ENCODE measurements around the gene COX4I1. TPM values are rescaled to one million over a fixed set of nuclear protein-coding genes. Genes with fewer than 3 reads are reported as not detected.

COX4I1 gene
- 100 to 1,000 TPM; 397 to 558 TPM for total RNA-seq

DNA sequence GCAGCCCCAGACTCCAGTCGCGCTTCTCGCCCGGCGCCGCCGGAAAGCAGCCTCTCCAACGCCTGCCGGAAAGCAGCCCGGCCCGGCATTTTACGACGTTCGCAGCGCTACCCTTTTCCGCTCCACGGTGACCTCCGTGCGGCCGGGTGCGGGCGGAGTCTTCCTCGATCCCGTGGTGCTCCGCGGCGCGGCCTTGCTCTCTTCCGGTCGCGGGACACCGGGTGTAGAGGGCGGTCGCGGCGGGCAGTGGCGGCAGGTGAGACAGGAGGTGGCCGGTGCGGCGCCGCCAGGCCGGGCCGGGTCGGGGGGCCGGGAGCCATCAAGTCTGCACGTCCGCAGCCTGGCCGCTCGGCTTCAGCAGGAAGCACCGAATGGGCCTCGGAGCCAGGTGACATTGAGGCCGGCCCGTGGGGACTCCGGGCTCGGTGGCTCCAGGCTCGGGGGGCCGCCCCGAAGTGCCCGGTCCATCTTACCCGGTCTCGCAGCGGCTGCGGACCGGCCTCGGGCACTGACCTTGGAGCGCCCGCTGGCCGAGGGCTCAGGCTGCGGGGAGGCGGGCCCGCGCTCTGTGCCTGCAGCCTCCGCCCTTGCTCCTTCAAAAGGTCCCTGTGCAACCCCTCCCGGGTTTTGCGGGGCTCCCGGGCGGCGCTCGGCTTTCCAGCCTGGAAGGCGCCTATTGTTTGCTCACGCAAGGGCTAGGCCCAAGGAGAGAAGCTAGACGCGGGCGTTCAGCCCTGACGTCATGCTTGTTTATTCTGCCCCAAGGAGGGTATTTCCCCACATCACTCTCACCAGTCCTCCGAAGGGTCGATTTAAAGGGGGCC, at the start of gene COX4I1, which contains the start of gene EMC8:
Gene COX4I1 (plus strand): TSS at position 199 of the 824 bp plus-strand sequence. CDS start 1,511 bp downstream, outside the sequence.
Gene EMC8 (minus strand): TSS at position 48 of the 824 bp plus-strand sequence. CDS start 249 bp downstream, outside the sequence.
- DNase-seq (ENCODE audit: low spot score in 2 of 2) (peak; percentile 90 to 93), ATAC-seq (peak; percentile 91 to 96)
- peaks cover 33 to 47% of the 10 kb centered on the region in 2 donors for H3K36me3 Mint-ChIP-seq

DNA sequence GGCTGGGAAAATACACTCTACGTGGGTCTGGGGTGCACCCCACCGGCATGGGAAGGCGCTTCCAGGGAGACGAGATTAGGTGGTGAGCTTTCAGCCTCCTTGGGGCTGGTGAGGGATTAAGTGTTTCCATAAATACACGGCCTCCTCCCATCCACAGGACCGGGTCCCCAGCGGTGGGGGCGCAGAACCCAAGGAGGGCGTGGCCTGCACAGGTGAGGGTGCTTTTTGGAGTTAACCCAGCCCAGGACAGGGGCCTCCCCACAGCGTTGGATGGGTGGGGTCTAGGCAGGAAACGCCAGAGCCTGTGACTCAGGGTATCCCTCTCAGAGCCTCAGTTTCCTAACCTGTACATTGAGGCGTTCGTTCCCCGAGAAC, 49.7 kb upstream of the COX4I1 start:
- Mint-ChIP-seq H3K27ac (no peak overlapping the region), H3K9me3 (no peaks in the 10 kb centered on the region), H3K36me3 (no peaks in the 10 kb centered on the region)
- ATAC-seq (peak in 1 of 2 donors; percentile 13), DNase-seq (ENCODE audit: low spot score in 2 of 2) (no peak)

More for the DNA sequence above, at the start of gene COX4I1, which contains the start of gene EMC8:
- Mint-ChIP-seq H3K27ac (peak within 1 kb of the TSS; percentile 88 to 96), H3K9me3 (no peaks in the 10 kb centered on the region)

DNA sequence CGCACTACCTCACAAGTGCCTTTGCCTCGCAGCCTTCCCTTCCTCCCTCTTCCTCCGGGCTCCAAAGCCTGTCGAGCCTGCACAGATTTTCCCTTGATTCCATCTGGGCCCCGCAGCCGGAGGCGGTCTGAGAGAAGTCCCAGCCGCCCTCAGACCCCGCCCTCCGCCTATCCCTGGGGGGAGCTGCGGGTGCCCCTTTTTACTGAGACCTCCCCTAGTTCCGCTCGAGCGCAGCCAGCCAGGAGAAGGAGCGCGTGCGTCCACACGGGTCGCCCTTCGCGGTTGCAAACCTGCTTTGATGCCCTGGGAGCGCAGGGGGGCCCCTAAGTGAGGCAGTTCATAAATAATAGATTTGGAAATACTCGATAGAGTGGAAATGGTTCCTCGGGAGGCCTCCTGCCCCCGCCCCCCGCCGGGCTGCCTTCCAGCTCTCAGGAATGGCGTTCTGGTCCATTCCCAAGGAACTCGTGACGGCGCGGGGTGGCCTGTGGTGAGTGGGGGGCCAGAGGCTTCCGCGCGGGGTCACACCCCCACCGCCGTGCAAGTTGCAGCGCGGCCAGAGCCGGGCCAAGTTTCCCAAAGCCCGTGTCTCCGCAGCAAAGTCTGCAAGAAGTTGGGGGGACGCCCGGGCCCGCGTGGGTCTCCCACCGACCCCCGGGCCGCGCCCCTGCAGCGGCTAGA, 49.2 kb upstream of the COX4I1 start:
- ATAC-seq (no peak), DNase-seq (ENCODE audit: low spot score in 2 of 2) (no peak)
- no peak overlapping the region for H3K27ac Mint-ChIP-seq
- no peaks in the 10 kb centered on the region for H3K36me3 Mint-ChIP-seq
- H3K9me3 Mint-ChIP-seq, result no peaks in the 10 kb centered on the region

DNA sequence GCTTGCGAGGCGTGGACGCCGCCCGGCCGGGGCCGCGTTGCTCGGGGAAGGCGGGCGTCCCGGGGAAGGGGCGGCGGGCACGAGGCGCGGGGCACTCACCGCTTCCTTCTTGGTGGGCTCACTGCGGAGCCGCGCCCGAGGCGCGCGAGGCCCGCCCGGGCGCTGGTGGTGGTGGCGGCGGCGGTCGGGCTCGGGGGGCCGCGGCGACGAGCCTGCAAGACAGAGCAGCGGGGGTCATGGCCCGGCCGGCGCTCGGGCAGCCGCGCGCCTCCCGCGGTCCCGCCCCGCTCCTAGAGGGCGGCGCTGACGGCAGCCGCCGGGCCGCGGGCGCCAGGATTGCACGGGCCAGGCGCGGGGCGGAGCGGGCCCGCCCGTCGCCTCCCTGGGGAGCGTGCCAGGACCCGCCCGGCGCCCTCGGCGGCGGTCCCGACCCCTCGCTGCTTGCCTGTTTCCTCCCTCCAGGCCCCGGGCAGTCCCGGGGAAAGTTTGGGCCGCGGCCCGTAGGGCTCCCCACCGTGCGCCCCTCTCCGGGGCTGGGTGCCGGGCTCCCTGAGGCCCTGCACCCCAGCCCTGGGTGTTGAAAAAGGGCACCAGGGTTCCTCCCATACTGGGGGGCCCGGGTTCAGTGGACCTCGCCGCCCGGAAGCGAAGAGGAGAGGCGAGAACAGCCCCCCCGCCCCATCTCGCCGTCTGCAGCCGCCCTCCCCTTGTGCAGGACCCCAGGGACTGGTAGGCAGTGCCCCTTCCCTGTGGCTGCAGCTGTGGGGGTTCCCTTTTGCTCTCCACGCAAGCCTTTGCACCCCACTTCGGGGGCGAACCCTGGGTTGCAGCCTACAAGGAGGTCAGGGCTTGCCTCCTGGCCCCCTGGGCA, 48.4 kb upstream of the COX4I1 start, which contains the start of gene C16orf74:
Gene C16orf74 (minus strand): TSS at position 270 of the 871 bp plus-strand sequence. CDS start 15,879 bp downstream, outside the sequence.
- peak in 1 of 2 donors; percentile 31 for DNase-seq (ENCODE audit: low spot score in 2 of 2)
- no peaks in the 10 kb centered on the region for H3K9me3 Mint-ChIP-seq
- no peak within 1 kb of the TSS for H3K27ac Mint-ChIP-seq

DNA sequence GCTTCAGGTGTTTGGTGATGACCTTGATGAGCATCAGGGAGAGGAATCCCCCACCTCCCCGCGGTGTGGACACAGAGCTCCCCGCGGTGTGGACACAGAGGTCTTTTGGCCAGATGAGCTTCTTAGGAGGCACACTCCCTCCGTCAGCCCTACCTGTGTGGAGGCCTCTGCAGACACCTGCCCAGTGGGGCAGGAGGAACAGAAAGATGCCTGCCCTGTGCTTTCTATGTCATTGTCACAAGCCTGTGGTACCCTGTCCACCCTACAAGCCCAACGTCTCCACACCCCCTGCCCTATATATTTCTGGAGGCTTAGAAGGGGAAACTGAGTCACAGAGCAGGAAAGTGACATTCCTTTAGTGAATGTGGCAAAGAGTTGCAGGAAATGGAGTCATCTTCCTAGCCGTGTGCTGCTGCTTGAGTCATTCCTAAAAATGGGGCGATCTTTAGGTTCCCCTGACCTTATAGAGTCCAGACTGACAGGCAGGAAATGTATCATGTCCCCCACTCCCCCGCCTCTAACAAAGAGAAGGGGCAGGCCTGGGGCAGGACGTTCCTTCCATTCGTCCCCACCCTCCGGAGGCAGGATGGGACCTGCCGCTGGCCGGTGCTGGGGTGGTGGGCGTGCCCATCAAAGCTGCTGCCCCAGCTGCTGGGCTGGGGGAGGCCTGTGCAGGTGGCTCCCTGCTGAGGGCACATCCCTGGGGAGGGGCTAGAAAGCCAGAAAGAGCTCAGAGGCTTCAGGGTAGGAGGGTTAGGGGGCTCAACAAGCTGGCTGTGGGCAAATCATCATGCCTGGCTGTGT, 47.6 kb upstream of the COX4I1 start:
- no peaks in the 10 kb centered on the region for H3K36me3 Mint-ChIP-seq
- DNase-seq (ENCODE audit: low spot score in 2 of 2), result no peak

More for the DNA sequence above, 48.4 kb upstream of the COX4I1 start, which contains the start of gene C16orf74:
- peak; percentile 47 to 87 for ATAC-seq
- H3K36me3 Mint-ChIP-seq, result no peaks in the 10 kb centered on the region

DNA sequence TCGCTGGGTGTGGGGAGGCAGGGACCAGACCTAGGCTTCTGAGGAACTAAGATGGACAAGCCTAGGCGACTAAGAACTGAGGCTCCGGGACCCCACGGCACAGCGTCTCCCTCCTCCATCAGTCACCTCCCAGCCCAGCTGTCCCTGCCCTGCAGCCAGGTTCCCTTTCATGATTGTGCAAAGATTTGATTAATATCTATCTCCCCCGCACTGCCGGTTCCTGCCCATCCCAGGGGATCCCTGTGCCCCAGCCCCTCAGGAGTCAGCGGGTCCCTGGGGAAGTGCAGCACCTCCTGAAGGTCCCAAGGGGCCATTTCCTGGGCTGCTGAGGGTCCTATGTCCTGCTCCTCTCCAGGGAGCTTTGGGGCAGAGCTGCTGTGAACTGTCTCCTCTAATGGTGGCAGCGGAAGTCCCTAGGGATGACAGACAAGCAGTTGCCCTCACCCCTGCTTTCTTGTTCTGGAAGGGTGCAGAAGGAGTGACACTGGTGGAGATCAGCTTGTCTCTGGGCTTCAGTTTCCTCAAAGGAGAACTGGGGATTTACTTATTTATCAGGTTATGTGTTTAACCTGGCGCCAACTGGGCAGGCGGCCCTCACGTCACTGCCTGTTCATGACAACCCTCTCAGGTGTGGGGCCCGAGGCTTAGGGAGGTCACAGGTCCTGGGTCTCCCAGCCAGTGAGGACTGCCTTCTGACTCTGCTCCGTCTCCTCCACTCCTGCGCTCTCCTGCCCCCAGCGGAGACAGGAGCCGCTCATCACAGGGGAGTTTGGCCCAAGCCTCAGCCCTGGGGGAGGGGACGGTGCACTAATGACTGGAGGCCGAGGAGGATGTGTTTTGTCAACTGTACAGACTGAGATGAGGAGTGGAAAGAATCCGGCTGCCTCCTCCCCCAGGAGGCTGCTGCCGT, 46.7 kb upstream of the COX4I1 start:
- no peak for ATAC-seq
- Mint-ChIP-seq H3K36me3 (no peaks in the 10 kb centered on the region), H3K9me3 (no peaks in the 10 kb centered on the region), H3K27ac (no peak overlapping the region)
- no peak for DNase-seq (ENCODE audit: low spot score in 2 of 2)

More for the DNA sequence above, 47.6 kb upstream of the COX4I1 start:
- Mint-ChIP-seq H3K27ac (no peak overlapping the region), H3K9me3 (no peaks in the 10 kb centered on the region)
- ATAC-seq, result peak; percentile 16 to 76

DNA sequence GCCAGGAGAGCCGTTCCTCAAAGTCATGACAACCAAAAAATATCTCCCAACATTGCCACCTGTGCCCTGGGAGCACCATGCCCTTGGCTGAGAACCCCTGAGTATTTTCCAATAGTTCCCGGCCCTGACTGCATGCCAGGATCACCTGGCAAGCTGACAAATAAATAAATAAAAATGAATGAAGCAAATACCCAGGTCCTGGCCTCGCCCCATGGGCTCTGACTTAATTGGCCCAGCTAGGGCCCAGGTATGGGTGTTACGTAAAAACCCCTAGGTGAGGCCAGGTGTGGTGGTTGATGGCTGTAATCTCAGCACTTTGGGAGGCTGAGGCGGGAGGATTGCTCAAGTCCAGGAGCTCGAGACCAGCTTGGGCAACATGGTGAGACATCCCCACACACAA, 45.9 kb upstream of the COX4I1 start:
- no peak for DNase-seq (ENCODE audit: low spot score in 2 of 2)
- no peaks in the 10 kb centered on the region for H3K36me3 Mint-ChIP-seq

DNA sequence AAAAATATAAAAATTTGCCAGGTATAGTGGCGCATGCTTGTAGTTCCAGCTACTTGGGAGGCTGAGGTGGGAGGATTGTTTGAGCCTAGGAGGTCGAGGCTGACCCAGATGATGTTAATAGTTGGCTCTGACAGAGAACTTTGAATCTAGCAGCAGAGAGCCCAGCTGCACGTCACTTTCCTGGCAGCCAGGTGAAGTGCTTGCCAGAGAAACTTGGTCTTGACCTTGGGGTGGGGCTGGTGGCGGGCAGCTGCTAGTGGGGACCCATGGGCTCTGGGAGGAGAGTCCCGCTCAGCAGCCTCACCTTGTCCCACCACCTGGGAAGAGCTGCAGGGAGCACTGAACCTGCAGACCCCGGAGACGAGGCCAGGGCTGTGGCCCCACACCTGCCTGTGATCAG, 45.5 kb upstream of the COX4I1 start:
- H3K9me3 Mint-ChIP-seq, result no peaks in the 10 kb centered on the region
- no peaks in the 10 kb centered on the region for H3K36me3 Mint-ChIP-seq
- ATAC-seq (no peak), DNase-seq (ENCODE audit: low spot score in 2 of 2) (no peak)
- peak overlapping the region in 1 of 2 donors; percentile 30 for H3K27ac Mint-ChIP-seq

More for the DNA sequence above, 45.9 kb upstream of the COX4I1 start:
- Mint-ChIP-seq H3K9me3 (no peaks in the 10 kb centered on the region), H3K27ac (no peak overlapping the region)
- ATAC-seq, result no peak

DNA sequence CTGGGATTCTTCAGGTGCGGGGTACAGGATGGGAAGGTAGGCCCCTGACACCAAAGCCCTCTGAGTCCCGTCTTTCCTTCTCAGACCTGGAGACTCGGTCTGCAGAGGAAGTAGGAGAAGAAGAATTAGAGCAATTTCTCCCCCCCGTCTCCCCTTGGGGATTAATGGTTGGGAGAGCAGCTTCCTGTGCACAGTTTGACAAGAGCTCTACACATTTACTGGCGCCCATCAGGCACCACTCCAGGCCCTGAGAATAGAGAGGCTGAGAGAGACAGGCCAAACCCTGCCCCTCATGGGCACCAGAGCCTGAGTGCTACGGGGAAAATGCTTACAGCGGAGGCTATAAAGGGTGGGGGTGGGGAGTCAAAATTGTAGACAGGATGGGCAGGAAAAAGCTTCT, 45.1 kb upstream of the COX4I1 start:
- H3K27ac Mint-ChIP-seq, result peak overlapping the region in 1 of 2 donors; percentile 30
- no peaks in the 10 kb centered on the region for H3K9me3 Mint-ChIP-seq
- ATAC-seq (no peak), DNase-seq (ENCODE audit: low spot score in 2 of 2) (no peak)
- no peaks in the 10 kb centered on the region for H3K36me3 Mint-ChIP-seq

DNA sequence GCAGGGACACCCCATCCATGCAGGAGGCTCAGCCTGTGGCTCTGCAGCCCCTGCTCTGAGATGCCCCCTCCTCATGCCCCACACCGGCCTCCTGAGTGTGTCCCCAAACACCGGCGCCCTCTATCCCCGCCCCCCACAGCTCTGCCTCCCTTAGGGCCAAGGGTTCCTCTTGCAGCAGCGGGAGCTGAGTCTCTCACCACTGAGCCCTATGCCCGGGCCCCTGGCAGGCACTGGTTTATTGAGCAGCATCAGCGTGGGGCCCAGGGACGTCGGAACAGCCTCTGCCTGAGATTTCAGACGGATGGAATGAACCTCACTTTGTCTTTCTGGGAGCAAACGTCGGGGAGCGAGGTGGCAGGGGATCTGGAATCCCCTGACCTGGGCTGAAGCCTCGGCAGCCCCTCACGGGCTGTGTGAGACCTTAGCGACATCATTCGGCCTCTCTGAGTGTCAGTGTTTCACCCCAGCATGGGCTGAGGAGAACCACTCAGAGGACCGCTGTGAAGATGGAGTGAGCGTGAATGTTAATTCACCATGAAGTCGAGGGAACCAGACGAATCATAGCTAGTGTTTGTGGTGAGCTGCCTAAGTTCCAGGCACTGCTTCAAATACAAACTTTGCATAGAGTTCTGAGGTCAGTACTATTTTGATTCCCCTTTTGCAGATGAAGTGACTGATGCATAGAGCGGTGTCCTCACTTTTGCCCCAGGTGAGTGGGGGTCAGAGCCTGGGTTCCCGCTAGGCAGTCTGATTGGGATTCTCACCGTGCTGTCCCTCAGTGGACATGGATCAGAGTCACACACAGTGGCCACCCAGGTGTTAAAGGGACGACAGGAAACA, 43.3 kb upstream of the COX4I1 start:
- DNase-seq (ENCODE audit: low spot score in 2 of 2), result no peak
- ATAC-seq, result peak; percentile 56 to 61
- no peaks in the 10 kb centered on the region for H3K36me3 Mint-ChIP-seq
- no peaks in the 10 kb centered on the region for H3K9me3 Mint-ChIP-seq
- H3K27ac Mint-ChIP-seq, result peak overlapping the region in 1 of 2 donors; percentile 74

DNA sequence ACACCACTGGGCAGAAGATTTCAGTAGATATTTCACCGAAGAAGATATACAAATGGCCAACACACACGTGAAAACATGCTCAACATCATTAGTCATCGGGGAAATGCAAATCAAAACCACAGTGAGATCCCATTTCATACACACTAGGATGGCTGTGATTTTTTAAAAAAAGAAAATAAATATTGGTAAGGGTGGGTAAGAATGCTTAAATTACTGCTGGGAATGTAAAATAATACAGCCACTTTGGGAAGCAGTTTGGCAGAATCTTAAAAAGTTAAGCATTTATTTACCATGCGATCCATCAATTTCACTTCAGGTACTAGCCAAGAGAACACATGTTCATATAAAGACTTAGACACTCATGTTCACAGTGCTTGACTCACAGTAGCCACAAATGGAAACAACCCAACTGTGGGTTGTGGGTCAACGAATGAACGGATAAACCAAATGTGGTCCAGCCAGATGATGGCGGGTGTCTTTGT, 42.1 kb upstream of the COX4I1 start:
- DNase-seq (ENCODE audit: low spot score in 2 of 2), result no peak
- H3K36me3 Mint-ChIP-seq, result no peaks in the 10 kb centered on the region
- no peaks in the 10 kb centered on the region for H3K9me3 Mint-ChIP-seq
- H3K27ac Mint-ChIP-seq, result peak overlapping the region in 1 of 2 donors; percentile 74
- ATAC-seq, result peak; percentile 62 to 81

DNA sequence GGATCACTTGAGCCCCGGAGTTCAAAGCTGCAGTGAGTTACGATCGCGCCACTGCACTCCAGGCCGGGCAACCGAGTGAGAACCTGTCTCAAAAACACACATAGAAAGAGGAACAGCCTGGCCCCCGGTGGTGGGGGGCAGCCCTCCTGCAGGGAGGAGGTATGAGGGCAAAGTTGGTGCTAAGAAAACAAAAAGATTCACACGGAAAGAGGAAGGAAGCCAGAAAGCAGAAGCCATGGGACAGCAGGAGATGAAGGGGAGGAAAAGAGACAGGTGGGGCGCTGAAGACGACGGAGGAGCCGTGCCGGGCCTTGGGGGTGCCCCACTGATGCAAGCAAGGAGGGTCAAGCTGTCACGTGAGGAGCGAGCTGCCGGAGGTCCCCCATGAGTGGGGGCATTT, 40.4 kb upstream of the COX4I1 start:
- H3K27ac Mint-ChIP-seq, result no peak overlapping the region
- DNase-seq (ENCODE audit: low spot score in 2 of 2), result no peak
- no peaks in the 10 kb centered on the region for H3K36me3 Mint-ChIP-seq
- H3K9me3 Mint-ChIP-seq, result no peaks in the 10 kb centered on the region
- ATAC-seq, result no peak

DNA sequence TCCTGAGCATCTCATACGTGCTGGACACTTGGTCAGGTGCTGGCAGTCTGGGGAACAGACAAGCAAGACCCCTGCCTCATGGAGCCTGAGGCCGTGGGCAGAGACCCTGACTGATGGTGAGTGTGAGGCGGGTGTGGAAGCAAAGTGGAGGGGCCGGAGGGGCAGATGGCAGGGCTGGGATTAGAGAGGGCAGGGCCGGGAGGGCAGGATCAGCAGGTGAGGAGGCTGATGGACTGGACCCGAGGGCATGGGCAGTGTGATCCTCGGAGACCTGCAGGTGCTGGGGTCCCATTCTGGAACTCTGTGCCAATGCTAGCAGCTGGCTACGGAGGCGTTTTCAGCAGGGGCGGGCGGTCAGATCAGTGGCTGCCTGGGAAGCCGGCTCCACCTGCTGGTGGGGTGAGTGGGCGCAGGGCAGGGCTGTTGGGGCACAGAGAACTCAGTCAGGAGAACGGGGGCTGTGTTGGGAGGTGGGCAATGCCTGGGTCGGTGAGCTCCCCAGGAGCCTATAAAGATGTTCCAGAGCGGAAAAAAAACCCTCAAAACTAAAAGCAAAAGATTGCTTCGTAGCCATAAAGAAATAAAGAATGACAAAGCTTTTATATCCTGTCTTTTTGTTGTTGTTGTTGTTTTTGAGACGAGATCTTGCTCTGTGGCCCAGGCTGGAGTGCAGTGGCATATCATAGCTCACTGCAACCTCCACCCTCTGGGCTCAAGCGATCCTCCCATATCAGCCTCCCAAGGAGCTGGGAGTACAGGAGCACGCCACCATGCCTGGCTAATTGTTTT, 39.7 kb upstream of the COX4I1 start:
- ATAC-seq (no peak), DNase-seq (ENCODE audit: low spot score in 2 of 2) (peak in 1 of 2 donors; percentile 47)
- no peak overlapping the region for H3K27ac Mint-ChIP-seq
- H3K36me3 Mint-ChIP-seq, result no peaks in the 10 kb centered on the region
- no peaks in the 10 kb centered on the region for H3K9me3 Mint-ChIP-seq

Data from activated naive CD4-positive, alpha-beta T cell treated with anti-CD3 and anti-CD28 coated beads, Interleukin-2, amount 50 U/mL, for 72 hours (primary cell).